Spleen (tissue), 7 donors: ENCODE measurements around the gene MLXIP.

Source experiments
- CTCF ChIP-seq, 11 experiments: fragments of 200-600 bp in 7 of 11; fragments of 450-650 bp in 4 of 11; sonication (generic) in 4 of 11; IDR thresholded peaks in 8 of 11; conservative IDR thresholded peaks in 3 of 11; 1 replicate in 7 of 11; 2 replicates in 4 of 11; pipeline versions ENCODE4 v1.4.0 to v1.8.0; 2016 to 2021; ENCODE audit warnings: antibody characterized with exemption in 11 of 11, inconsistent platforms in 4 of 11, mild to moderate bottlenecking in 1 of 11
- POLR2A ChIP-seq, 3 donors: fragments of 450-650 bp; IDR thresholded peaks; one replicate each; pipeline ENCODE4 v1.5.1; 2017; ENCODE audit warnings: antibody characterized with exemption in 3 of 3, mild to moderate bottlenecking in 1 of 3
- POLR2AphosphoS5 ChIP-seq, 3 donors: sonication (generic); formaldehyde crosslinking; IDR thresholded peaks; one replicate each; pipeline ENCODE4 v1.5.1; 2017; ENCODE audit warnings: antibody characterized with exemption in 3 of 3
- donor health status: DM: no; HTN: no; CAD: no; lungs with moderate emphysema.
- donor health status: DM: no; HTN: no; CAD: no.
- donor health status: DM: no; HTN: no; CAD: no.

GRCh38 chr12:122104844-122105243 is 26.3 kb downstream of the MLXIP start:
- TF ChIP-seq CTCF (IDR thresholded peaks at IDR 0.05 in 8 of 11, conservative IDR thresholded peaks at IDR 0.05 in 3 of 11): no peak
- TF ChIP-seq POLR2A (IDR thresholded peaks at IDR 0.05): no peak
- TF ChIP-seq POLR2AphosphoS5 (IDR thresholded peaks at IDR 0.05): no peak
